ENCODE data around the gene UCKL1. TPM values are rescaled to one million over a fixed set of nuclear protein-coding genes. Genes with fewer than 3 reads are reported as not detected.
"Not testable (repeated sequence)": the region's sequence is repeated elsewhere in the genome, so short reads cannot be mapped to it uniquely, and the experiment has no call there.

Gene UCKL1
- total RNA-seq, 1 donor from 2014 or later = 14.3 TPM

DNA sequence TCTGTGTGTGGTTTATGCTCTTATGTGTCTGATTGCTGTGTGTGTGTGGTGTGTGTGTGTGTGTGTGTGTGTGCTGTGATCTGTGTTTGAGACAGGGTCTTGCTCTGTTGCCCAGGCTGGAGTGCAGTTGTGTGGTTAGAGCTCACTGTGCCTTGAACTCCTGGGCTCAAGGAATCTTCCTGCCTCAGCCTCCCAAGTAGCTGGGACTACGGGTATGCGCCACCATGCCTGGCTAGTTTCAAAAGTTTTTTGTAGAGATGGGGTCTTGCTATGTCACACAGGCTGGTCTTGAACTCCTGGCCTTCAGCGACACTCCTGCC is 16.9 kb upstream of the UCKL1 start:
- no peak for FAIRE-seq

DNA sequence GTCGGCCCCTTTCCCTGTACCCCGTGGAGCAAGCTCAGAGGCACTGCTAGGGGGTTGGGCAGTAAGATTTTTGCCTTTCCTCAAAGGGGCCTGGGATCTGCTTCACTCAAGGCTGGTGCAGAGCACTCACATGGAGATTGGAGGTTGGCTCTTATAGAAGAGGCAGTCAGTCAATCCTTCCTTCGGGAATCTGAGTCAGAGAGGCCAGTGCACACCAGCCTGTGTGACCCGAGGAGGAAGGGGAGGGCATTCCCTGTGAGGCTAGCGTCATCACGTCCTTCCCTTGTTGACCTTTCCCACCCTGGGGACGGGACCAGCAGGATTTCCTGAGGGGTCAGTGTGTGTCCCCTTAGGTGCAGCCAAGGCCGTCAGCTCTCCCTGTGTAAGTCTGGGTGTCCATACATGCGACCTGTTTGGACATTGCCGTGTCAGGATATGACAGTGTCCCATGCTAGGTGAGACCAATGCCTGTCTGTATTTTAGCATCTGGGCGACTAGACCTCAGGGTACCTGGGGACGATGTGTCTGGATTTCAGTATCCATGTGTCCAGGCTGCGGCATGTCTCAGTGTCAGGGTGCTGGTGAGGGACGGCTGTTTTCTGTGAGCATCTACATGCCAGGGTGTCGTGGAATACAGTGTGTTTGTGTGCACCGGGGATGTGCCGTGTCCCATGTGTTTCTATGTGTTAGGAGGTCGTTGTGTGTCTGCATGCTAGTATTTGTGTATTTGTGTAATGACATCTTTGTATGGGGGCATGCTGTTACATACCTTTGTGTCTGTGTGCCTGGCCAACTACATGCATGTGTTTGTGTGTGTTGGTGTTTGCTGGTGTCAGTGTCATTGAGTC is 16.3 kb upstream of the UCKL1 start:
- FAIRE-seq (no peak), DNase-seq (ENCODE audit: low spot score in 2 of 2) (peak in 1 of 2 donors; percentile 28)

More for the DNA sequence above, 16.9 kb upstream of the UCKL1 start:
- DNase-seq (ENCODE audit: low spot score in 2 of 2) = no peak

DNA sequence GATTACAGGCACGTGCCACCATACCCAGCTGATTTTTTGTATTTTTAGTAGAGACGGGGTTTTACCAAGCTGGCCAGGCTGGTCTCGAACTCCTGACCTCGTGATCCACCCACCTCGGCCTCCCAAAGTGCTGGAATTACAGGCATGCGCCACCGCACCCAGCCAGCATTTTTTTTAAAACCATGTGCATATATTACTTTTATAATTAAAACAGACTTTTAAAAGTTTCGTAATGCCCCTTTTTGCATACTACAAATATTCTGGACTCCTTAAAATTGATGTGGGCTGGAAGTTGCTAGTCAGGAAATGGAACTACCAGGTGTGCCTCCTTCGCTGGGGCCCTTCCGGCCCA is 15.7 kb upstream of the UCKL1 start:
- FAIRE-seq; DNase-seq (ENCODE audit: low spot score in 2 of 2): not testable (repeated sequence)

- no peak for DNase-seq (ENCODE audit: low spot score in 2 of 2)
- FAIRE-seq = no peak
Measured at GRCh38 chr20:63970714-63971431, 14.7 kb upstream of the UCKL1 start.

- DNase-seq (ENCODE audit: low spot score in 2 of 2) (peak; percentile 88 to 93), FAIRE-seq (no peak)
Measured at GRCh38 chr20:63969838-63970713, 13.9 kb upstream of the UCKL1 start, which contains the start of gene ZNF512B. Gene ZNF512B, minus strand, starts transcription at chr20:63969930. Its CDS starts 1,980 bp downstream, at chr20:63967950.

DNA sequence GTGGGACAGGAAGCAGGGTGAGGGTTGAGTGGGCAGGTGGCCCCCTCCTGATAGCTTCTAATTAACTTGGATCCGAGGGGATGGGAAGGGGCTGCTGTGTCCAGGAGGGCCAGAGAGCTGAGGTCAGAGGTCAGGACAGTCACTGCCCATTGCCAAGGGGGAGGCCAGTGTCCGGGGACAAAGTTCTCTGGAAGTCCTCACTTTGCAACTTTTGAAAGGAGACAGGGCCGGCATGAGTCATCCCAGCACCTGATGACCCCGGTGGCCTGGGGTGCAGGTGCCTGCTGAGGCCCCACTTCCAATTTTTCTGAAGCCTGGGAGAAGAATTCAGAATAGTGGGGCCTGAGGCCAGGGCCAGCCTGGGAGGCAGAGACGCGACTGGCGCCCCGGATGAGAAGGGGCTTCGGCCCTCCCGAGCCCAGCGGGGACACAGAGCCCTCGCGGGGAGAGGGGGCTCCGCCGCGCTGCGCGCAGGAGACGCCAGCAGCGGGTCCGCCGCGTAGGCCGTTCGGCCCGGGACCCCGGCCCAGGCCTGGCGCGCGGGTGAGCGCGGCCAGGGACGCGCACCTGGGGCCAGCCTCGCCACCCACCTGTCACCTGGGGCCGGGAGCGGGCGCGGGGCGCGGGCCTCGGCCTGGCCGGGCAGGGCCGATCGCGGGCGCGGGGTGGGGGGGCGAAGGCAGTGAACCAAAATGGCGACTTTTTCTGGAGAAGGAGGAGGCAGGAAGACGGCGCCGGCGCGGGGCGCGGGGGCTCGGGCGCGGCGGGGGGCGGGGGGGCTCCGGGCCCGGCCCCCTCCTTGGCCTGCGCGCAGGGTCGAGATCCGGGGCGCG is 12.9 kb upstream of the UCKL1 start:
- FAIRE-seq (no peak), DNase-seq (ENCODE audit: low spot score in 2 of 2) (peak in 1 of 2 donors; percentile 67)

DNA sequence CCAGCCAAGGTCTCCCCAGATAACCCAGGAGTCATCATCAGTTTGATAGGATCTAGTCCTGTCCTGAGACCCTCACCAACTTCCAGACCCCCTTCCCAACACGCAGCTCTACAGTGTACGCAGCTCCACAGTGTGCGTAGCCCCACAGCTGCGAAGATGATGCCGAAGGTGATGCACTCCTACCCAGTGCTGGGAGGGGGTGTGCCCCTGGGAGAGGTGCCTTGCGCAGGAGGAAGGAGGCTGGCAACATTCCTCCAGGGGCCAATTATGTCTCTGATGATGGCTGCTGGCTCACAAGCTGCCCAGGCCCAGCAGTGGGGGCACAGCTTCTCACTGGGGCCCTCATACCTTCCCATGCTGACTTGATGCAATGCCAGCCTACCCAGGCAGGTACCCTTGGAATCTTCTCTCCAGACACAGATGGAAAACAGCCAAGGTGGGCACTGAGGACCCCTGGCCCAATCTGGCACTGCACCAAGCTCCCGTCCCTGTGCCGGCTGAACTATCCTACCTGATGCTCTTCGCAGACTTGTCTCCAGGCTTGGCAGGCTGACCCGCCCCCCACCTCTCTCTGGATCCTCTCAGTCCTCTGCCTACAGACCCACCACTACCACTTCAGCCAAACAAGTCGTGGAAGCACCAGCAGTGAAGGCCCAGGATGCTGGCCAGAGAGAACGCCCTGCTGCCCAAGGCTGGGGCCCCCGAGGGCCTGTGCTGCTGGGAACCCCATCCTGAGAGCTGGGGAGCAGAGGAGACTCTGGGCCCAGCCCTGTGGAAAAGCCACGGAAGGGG is 12.1 kb upstream of the UCKL1 start:
- FAIRE-seq (no peak), DNase-seq (ENCODE audit: low spot score in 2 of 2) (no peak)

- no peak for DNase-seq (ENCODE audit: low spot score in 2 of 2)
- no peak for FAIRE-seq
Measured at GRCh38 chr20:63967330-63968135, 11.3 kb upstream of the UCKL1 start.

DNA sequence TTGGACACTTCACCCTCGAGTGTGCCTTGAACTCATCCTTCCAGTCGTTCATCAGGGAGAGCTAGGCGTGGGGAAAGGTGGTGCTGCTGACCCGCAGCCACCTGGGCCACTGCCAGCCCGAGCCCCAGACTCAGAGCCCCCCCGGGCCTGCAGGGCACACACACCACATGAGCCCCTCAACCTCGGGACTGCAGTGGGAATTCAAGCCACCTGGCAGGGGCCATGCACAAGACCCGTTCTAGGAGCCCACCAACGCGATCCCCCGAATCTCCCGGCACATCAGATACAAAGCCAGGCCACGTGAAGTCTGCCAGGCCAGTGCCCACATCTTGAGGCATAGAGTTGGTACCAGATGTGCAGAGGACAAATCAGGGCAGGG is 10.7 kb upstream of the UCKL1 start:
- FAIRE-seq (no peak), DNase-seq (ENCODE audit: low spot score in 2 of 2) (no peak)

GRCh38 chr20:63966172-63966943 is 10.1 kb upstream of the UCKL1 start:
- FAIRE-seq = no peak
- DNase-seq (ENCODE audit: low spot score in 2 of 2) = no peak

DNA sequence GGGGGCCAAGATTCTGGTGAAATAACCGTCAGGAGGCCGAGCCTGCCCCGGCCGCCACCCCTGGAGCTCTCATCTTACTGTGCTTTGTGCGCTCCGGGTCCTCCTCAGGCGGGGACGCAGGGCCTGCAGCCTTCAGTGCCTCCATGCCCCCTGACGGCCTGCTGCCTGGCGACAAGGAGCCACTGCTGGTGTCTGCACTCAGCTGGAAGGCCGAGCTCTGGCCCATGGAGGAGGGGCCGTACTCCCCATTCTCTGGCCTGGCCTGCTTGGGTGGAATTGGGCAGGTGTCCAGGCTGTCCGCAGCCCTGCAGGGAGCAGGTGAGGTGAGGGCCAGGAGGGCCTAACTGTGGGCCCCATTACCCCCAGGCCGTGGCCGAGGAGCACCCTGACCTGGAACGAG is 8.2 kb upstream of the UCKL1 start:
- FAIRE-seq (no peak), DNase-seq (ENCODE audit: low spot score in 2 of 2) (no peak)

- no peak for DNase-seq (ENCODE audit: low spot score in 2 of 2)
- no peak for FAIRE-seq
Measured at GRCh38 chr20:63963784-63964301, 7.6 kb upstream of the UCKL1 start.

- FAIRE-seq (no peak), DNase-seq (ENCODE audit: low spot score in 2 of 2) (no peak)
Measured at GRCh38 chr20:63963348-63963741, 7.1 kb upstream of the UCKL1 start.

- DNase-seq (ENCODE audit: low spot score in 2 of 2) (no peak), FAIRE-seq (no peak)
Measured at GRCh38 chr20:63962426-63963347, 6.5 kb upstream of the UCKL1 start.

GRCh38 chr20:63961664-63962425 is 5.6 kb upstream of the UCKL1 start:
- FAIRE-seq (no peak), DNase-seq (ENCODE audit: low spot score in 2 of 2) (no peak)

Measured in frontal cortex (tissue), 4 donors.